ENCODE results near the gene ELK4.

The ELK4 gene

DNA sequence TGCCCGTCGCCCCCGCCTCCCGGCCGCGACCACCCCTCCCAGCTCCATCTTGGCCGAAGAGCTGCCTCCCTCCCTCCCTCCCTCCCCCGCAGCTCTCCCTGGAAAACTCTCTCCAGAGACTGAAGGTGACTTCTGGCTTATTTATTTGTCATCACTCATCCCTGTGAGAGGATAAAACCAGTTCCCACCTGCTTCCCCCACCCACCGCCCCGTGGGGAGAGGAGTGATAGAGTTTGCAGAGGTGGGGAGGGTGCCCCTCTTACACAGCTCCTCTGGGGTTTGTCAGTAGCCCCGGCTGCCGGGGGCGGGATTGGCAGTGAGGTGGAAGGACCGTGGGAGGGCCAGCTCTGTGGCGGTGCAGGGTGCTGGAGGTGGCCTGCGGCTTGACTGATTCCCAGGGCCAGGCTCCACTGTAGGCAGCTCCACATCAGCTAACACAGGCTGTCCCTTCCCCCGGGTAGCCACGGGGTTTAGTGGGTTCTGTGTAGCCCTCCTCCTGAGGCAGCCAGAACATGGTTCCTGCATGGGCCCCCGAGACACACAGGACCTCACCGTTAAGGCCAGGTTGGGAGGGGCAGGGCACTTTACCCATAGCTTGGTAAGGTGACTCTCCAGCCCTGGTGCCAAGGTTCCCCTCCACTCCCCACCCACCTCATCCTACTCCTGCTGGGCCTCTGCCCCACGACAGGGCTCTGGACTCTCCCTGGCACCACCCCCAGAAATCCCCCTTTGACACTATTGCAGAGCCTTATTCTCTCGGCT is 62.2 kb downstream of the ELK4 start:
- Histone ChIP-seq H2AFZ (ENCODE audit: insufficient read depth, low read length, poor library complexity) (no peak overlapping the region), H3K27ac (ENCODE audit: low read depth, low read length) (no peak overlapping the region), H2AK5ac (ENCODE audit: low read length) (no peak overlapping the region), H3K79me2 (ENCODE audit: control insufficient read depth, insufficient read depth, low read length, poor library complexity) (no peaks in the 10 kb centered on the region), H3K4me2 (ENCODE audit: low read length) (no peak overlapping the region), H3K36me3 (ENCODE audit: control insufficient read depth in 1 of 2, insufficient read depth in 2 of 2, low read length in 2 of 2) (no peaks in the 10 kb centered on the region), H3K9me3 (ENCODE audit: insufficient read depth, low read depth, low read length) (no peaks in the 10 kb centered on the region), H3K27me3 (ENCODE audit: insufficient read depth, low read length) (peaks cover 32% of the 10 kb centered on the region), H3K9ac (ENCODE audit: low read length) (no peak overlapping the region), H3K4me1 (ENCODE audit: control insufficient read depth in 1 of 2, insufficient read depth in 2 of 2, low read length in 2 of 2) (peaks cover 0 to 3% of the 10 kb centered on the region in 2 experiments), H2BK5ac (ENCODE audit: low read depth, low read length, poor library complexity) (no peak overlapping the region), H3K4me3 (ENCODE audit: low read depth, low read length) (no peak overlapping the region), H4K8ac (ENCODE audit: low read depth, low read length) (no peak overlapping the region), H4K12ac (ENCODE audit: low read depth, low read length) (no peak overlapping the region), H3K79me1 (ENCODE audit: low read length) (no peaks in the 10 kb centered on the region), H3K4ac (ENCODE audit: low read depth, low read length) (no peak overlapping the region), H2BK12ac (ENCODE audit: low read length) (no peak overlapping the region), H2BK120ac (ENCODE audit: insufficient read depth, low read length, poor library complexity) (no peak overlapping the region), H3K18ac (ENCODE audit: low read length) (no peak overlapping the region), H3K23ac (ENCODE audit: low read length) (no peak overlapping the region), H3K14ac (ENCODE audit: low read length) (no peak overlapping the region), H4K91ac (ENCODE audit: low read depth, low read length) (no peak overlapping the region)
- no peak for DNase-seq
- no CpG with 5 or more reads among the region's 22 CpGs for WGBS (ENCODE audit: extremely low coverage, insufficient coverage, insufficient read length)

DNA sequence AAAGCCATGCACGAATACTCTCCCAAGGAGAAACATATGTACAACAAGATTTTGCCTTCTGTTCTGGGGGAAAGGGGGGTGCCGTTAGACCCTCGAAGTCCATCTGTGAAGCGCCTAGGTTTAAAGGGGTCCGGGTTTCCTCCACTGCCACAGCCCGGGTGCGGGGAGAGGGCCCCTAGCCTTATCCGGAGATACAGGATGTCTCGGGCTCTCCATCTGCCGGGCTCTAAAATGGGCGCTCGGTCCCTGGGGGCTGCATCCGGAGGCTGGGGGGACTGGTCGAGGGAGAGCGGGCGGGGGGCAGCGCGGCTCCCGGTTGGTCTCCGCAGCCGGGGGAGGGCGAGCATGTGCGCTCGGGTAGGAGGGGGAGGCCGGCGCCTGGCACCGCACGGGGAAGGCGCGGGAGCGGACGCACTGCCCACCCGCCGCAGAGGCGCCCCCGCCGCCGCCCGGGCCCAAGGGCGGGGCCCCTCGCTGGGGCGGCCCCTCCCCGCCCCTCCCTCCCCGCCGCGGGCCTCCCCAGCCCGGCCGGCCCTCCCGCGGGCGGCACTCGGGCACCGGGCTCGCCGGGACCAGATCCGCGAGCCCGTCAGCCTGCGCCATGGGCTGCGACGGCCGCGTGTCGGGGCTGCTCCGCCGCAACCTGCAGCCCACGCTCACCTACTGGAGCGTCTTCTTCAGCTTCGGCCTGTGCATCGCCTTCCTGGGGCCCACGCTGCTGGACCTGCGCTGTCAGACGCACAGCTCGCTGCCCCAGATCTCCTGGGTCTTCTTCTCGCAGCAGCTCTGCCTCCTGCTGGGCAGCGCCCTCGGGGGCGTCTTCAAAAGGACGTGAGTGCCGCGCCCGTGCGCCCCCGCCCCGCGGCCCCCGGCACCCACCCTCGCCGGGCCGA is 63.1 kb downstream of the ELK4 start:
- Histone ChIP-seq H2AFZ (ENCODE audit: insufficient read depth, low read length, poor library complexity) (peak overlapping the region; percentile 63), H3K27ac (ENCODE audit: low read depth, low read length) (no peak overlapping the region), H2AK5ac (ENCODE audit: low read length) (no peak overlapping the region), H3K27me3 (ENCODE audit: insufficient read depth, low read length) (peaks cover 32% of the 10 kb centered on the region), H3K79me1 (ENCODE audit: low read length) (no peaks in the 10 kb centered on the region), H3K23ac (ENCODE audit: low read length) (no peak overlapping the region), H4K91ac (ENCODE audit: low read depth, low read length) (no peak overlapping the region), H3K4me2 (ENCODE audit: low read length) (peak overlapping the region; percentile 39), H4K8ac (ENCODE audit: low read depth, low read length) (no peak overlapping the region), H3K4ac (ENCODE audit: low read depth, low read length) (no peak overlapping the region), H2BK120ac (ENCODE audit: insufficient read depth, low read length, poor library complexity) (no peak overlapping the region), H3K9me3 (ENCODE audit: insufficient read depth, low read depth, low read length) (no peaks in the 10 kb centered on the region), H3K9ac (ENCODE audit: low read length) (no peak overlapping the region), H2BK5ac (ENCODE audit: low read depth, low read length, poor library complexity) (no peak overlapping the region), H4K12ac (ENCODE audit: low read depth, low read length) (no peak overlapping the region), H2BK12ac (ENCODE audit: low read length) (no peak overlapping the region), H3K36me3 (ENCODE audit: control insufficient read depth in 1 of 2, insufficient read depth in 2 of 2, low read length in 2 of 2) (no peaks in the 10 kb centered on the region), H3K4me3 (ENCODE audit: low read depth, low read length) (no peak overlapping the region), H3K79me2 (ENCODE audit: control insufficient read depth, insufficient read depth, low read length, poor library complexity) (no peaks in the 10 kb centered on the region), H3K4me1 (ENCODE audit: control insufficient read depth in 1 of 2, insufficient read depth in 2 of 2, low read length in 2 of 2) (peaks cover 0 to 5% of the 10 kb centered on the region in 2 experiments), H3K14ac (ENCODE audit: low read length) (no peak overlapping the region), H3K18ac (ENCODE audit: low read length) (no peak overlapping the region)
- WGBS (ENCODE audit: extremely low coverage, insufficient coverage, insufficient read length): no CpG with 5 or more reads among the region's 90 CpGs
- no peak for DNase-seq

DNA sequence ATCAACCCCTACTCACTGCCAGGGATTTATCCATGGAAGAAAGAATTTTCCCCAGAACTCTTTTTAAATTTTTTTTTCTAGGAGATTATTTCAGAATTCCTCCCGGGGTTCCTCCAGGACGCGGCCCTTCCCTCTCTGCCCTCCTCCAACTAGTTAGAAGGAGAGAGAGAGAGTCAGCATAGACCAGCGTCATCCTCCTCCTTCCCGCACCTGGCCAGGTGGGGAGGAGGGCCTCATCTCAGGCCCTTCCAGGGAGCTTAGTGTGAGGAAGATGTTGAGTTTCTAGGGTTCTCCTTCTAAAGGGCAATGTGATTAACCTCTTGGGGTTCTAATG is 63.7 kb downstream of the ELK4 start:
- no peaks in the 10 kb centered on the region for H3K79me1 ChIP-seq (ENCODE audit: low read length)
- no peak overlapping the region for H2BK120ac ChIP-seq (ENCODE audit: insufficient read depth, low read length, poor library complexity)
- H3K9ac ChIP-seq (ENCODE audit: low read length): no peak overlapping the region
- peaks cover 0 to 5% of the 10 kb centered on the region in 2 experiments for H3K4me1 ChIP-seq (ENCODE audit: control insufficient read depth in 1 of 2, insufficient read depth in 2 of 2, low read length in 2 of 2)
- H4K8ac ChIP-seq (ENCODE audit: low read depth, low read length): no peak overlapping the region
- no peak overlapping the region for H3K23ac ChIP-seq (ENCODE audit: low read length)
- no peak overlapping the region for H3K27ac ChIP-seq (ENCODE audit: low read depth, low read length)
- no peak overlapping the region for H4K91ac ChIP-seq (ENCODE audit: low read depth, low read length)
- H3K79me2 ChIP-seq (ENCODE audit: control insufficient read depth, insufficient read depth, low read length, poor library complexity): no peaks in the 10 kb centered on the region
- H2AK5ac ChIP-seq (ENCODE audit: low read length): no peak overlapping the region
- H3K4me3 ChIP-seq (ENCODE audit: low read depth, low read length): no peak overlapping the region
- H3K9me3 ChIP-seq (ENCODE audit: insufficient read depth, low read depth, low read length): no peaks in the 10 kb centered on the region
- H3K18ac ChIP-seq (ENCODE audit: low read length): no peak overlapping the region
- no peak for DNase-seq
- no peak overlapping the region for H3K4me2 ChIP-seq (ENCODE audit: low read length)
- no peak overlapping the region for H2BK5ac ChIP-seq (ENCODE audit: low read depth, low read length, poor library complexity)
- no peak overlapping the region for H2AFZ ChIP-seq (ENCODE audit: insufficient read depth, low read length, poor library complexity)
- no peak overlapping the region for H4K12ac ChIP-seq (ENCODE audit: low read depth, low read length)
- H2BK12ac ChIP-seq (ENCODE audit: low read length): no peak overlapping the region
- H3K36me3 ChIP-seq (ENCODE audit: control insufficient read depth in 1 of 2, insufficient read depth in 2 of 2, low read length in 2 of 2): no peaks in the 10 kb centered on the region
- no CpG with 5 or more reads among the region's 5 CpGs for WGBS (ENCODE audit: extremely low coverage, insufficient coverage, insufficient read length)
- no peak overlapping the region for H3K14ac ChIP-seq (ENCODE audit: low read length)
- H3K4ac ChIP-seq (ENCODE audit: low read depth, low read length): no peak overlapping the region
- H3K27me3 ChIP-seq (ENCODE audit: insufficient read depth, low read length): peaks cover 32% of the 10 kb centered on the region

DNA sequence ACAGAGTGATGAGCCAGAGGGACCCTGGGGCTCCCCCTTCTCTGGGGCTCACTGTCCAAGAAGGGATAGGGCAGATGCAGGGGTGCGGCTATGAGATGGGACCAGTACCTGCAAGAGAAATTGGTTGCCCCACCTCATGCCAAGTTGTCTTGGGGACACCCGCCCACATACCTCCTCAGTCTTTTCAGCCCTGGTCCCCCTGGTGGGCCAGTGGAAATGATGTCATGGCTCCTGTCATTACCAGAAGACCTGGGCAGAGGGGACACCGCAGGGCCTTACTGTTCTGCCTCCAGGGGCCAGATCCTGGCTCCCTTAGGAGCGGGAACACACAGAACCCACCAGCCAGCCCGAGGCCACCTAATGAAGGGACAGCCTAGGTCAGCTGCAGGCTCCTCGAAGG is 64.1 kb downstream of the ELK4 start:
- Histone ChIP-seq H4K91ac (ENCODE audit: low read depth, low read length) (no peak overlapping the region), H4K8ac (ENCODE audit: low read depth, low read length) (no peak overlapping the region), H3K4me1 (ENCODE audit: control insufficient read depth in 1 of 2, insufficient read depth in 2 of 2, low read length in 2 of 2) (peaks cover 0 to 5% of the 10 kb centered on the region in 2 experiments), H2BK5ac (ENCODE audit: low read depth, low read length, poor library complexity) (no peak overlapping the region), H3K36me3 (ENCODE audit: control insufficient read depth in 1 of 2, insufficient read depth in 2 of 2, low read length in 2 of 2) (no peaks in the 10 kb centered on the region), H4K12ac (ENCODE audit: low read depth, low read length) (no peak overlapping the region), H3K79me1 (ENCODE audit: low read length) (no peaks in the 10 kb centered on the region), H3K4ac (ENCODE audit: low read depth, low read length) (no peak overlapping the region), H3K79me2 (ENCODE audit: control insufficient read depth, insufficient read depth, low read length, poor library complexity) (no peaks in the 10 kb centered on the region), H2AK5ac (ENCODE audit: low read length) (no peak overlapping the region), H2AFZ (ENCODE audit: insufficient read depth, low read length, poor library complexity) (no peak overlapping the region), H2BK12ac (ENCODE audit: low read length) (no peak overlapping the region), H3K4me3 (ENCODE audit: low read depth, low read length) (no peak overlapping the region), H3K18ac (ENCODE audit: low read length) (no peak overlapping the region), H3K9ac (ENCODE audit: low read length) (no peak overlapping the region), H3K9me3 (ENCODE audit: insufficient read depth, low read depth, low read length) (no peaks in the 10 kb centered on the region), H3K27ac (ENCODE audit: low read depth, low read length) (no peak overlapping the region), H3K27me3 (ENCODE audit: insufficient read depth, low read length) (peaks cover 32% of the 10 kb centered on the region), H3K14ac (ENCODE audit: low read length) (no peak overlapping the region), H3K23ac (ENCODE audit: low read length) (no peak overlapping the region), H3K4me2 (ENCODE audit: low read length) (no peak overlapping the region), H2BK120ac (ENCODE audit: insufficient read depth, low read length, poor library complexity) (no peak overlapping the region)
- no peak for DNase-seq
- no CpG with 5 or more reads among the region's 6 CpGs for WGBS (ENCODE audit: extremely low coverage, insufficient coverage, insufficient read length)

Measured in trophoblast cell (in vitro differentiated cells and primary cell).